Neural progenitor cell (in vitro differentiated cells): Measurements from ENCODE around the gene SPATA7. TPM values are rescaled to one million over a fixed set of nuclear protein-coding genes. Genes with fewer than 3 reads are reported as not detected.
A peak's percentile ranks its signal among the peaks of the same experiment; 100 is the strongest.

Experiments
- DNase-seq: peaks from one replicate; pipeline ENCODE4 v3.0.0-alpha.2; 2016; ENCODE audit warnings: low spot score
- H2AFZ ChIP-seq: fragments of 200-600 bp; sonication (generic); replicated peaks from 2 replicates; pipeline ENCODE4 v1.6.1; 2016; ENCODE audit warnings: antibody characterized with exemption
- H3F3A ChIP-seq: fragments of 200-600 bp; sonication (generic); 2 replicates; pipeline ENCODE4 v1.6.1; 2016; ENCODE audit warnings: antibody characterized with exemption, low read depth
- H3K27ac ChIP-seq: fragments of 200-600 bp; sonication (generic); 2 replicates; pipeline ENCODE4 v1.5.1; 2016; ENCODE audit warnings: mild to moderate bottlenecking
- H3K27me3 ChIP-seq: fragments of 200-600 bp; sonication (generic); 2 replicates; pipeline ENCODE4 v1.6.1; 2016; ENCODE audit warnings: mild to moderate bottlenecking, moderate library complexity
- H3K36me3 ChIP-seq: fragments of 200-600 bp; sonication (generic); 2 replicates; pipeline ENCODE4 v1.5.1; 2016
- H3K4me1 ChIP-seq: fragments of 200-600 bp; sonication (generic); 2 replicates; pipeline ENCODE4 v1.6.1; 2016; ENCODE audit warnings: mixed run types
- H3K4me2 ChIP-seq: fragments of 200-600 bp; sonication (generic); 2 replicates; pipeline ENCODE4 v1.6.1; 2016
- H3K4me3 ChIP-seq: fragments of 200-600 bp; sonication (generic); 2 replicates; pipeline ENCODE4 v1.5.1; 2016
- H3K79me2 ChIP-seq: fragments of 200-600 bp; sonication (generic); 2 replicates; pipeline ENCODE4 v1.6.1; 2016; ENCODE audit warnings: low read depth
- H3K9ac ChIP-seq: fragments of 200-600 bp; sonication (generic); 2 replicates; pipeline ENCODE4 v1.6.1; 2016
- H3K9me3 ChIP-seq: fragments of 200-600 bp; sonication (generic); 2 replicates; pipeline ENCODE4 v1.5.1; 2016; ENCODE audit warnings: low read depth
- H4K20me1 ChIP-seq: fragments of 200-600 bp; sonication (generic); 2 replicates; pipeline ENCODE4 v1.6.1; 2016; ENCODE audit warnings: low read depth
- H3K27ac Mint-ChIP-seq: 3 replicates; pipeline ENCODE4 v1.8.0; 2021; ENCODE audit warnings: mixed read lengths
- H3K27me3 Mint-ChIP-seq: 2 replicates; pipeline ENCODE4 v1.8.0; 2022; ENCODE audit warnings: low read depth, mild to moderate bottlenecking, inconsistent platforms, moderate library complexity, mixed read lengths; ENCODE audit not compliant: insufficient read depth
- H3K36me3 Mint-ChIP-seq: 3 replicates; pipeline ENCODE4 v1.8.0; 2021; ENCODE audit warnings: mixed read lengths
- H3K4me1 Mint-ChIP-seq: 3 replicates; pipeline ENCODE4 v1.8.0; 2021; ENCODE audit warnings: mixed read lengths
- H3K4me3 Mint-ChIP-seq: 3 replicates; pipeline ENCODE4 v1.8.0; 2021; ENCODE audit warnings: mild to moderate bottlenecking, moderate library complexity, mixed read lengths
- H3K9me3 Mint-ChIP-seq: 3 replicates; pipeline ENCODE4 v1.8.0; 2020; ENCODE audit warnings: mixed read lengths
- CTCF ChIP-seq: fragments of 200-600 bp; sonication (generic); IDR thresholded peaks from 2 replicates; pipeline ENCODE4 v1.5.1; 2017; ENCODE audit warnings: antibody characterized with exemption, mild to moderate bottlenecking
- EZH2 ChIP-seq: fragments of 200-600 bp; sonication (generic); IDR thresholded peaks from 2 replicates; pipeline ENCODE4 v1.6.1; 2017; ENCODE audit warnings: antibody characterized with exemption, mild to moderate bottlenecking, moderate library complexity
- EZH2phosphoT487 ChIP-seq: fragments of 200-600 bp; sonication (generic); IDR thresholded peaks from 2 replicates; pipeline ENCODE4 v1.6.1; 2017; ENCODE audit warnings: antibody characterized with exemption
- total RNA-seq: library from RNA; depleted of rRNA; stranded (reverse); fragments of >200 nt; gene quantifications from 2 replicates; pipeline ENCODE4 v1.2.3, GENCODE V29; 2015; ENCODE audit warnings: low replicate concordance

The SPATA7 gene
- total RNA-seq, 1 donor from 2014 or later, result 39.9 TPM

- H3K9me3 Mint-ChIP-seq, result no peaks in the 10 kb centered on the region
- H3K27me3 ChIP-seq, result no peaks in the 10 kb centered on the region
- H3K4me1 ChIP-seq, result no peaks in the 10 kb centered on the region
- no peaks in the 10 kb centered on the region for H4K20me1 ChIP-seq
- no peak overlapping the region for H3K4me3 Mint-ChIP-seq
- no peaks in the 10 kb centered on the region for H3K36me3 ChIP-seq
- H3K4me2 ChIP-seq, result no peak overlapping the region
- H3K36me3 Mint-ChIP-seq, result no peaks in the 10 kb centered on the region
- no peak for TF ChIP-seq EZH2
- no peak for TF ChIP-seq CTCF
- TF ChIP-seq EZH2phosphoT487, result no peak
- no peak for DNase-seq
- H3K9me3 ChIP-seq, result no peaks in the 10 kb centered on the region
- H3K79me2 ChIP-seq, result no peaks in the 10 kb centered on the region
- H3K27me3 Mint-ChIP-seq, result peaks cover 8% of the 10 kb centered on the region
- H3K27ac Mint-ChIP-seq, result no peak overlapping the region
- no peaks in the 10 kb centered on the region for H3F3A ChIP-seq
- H3K9ac ChIP-seq, result no peak overlapping the region
- H2AFZ ChIP-seq, result no peak overlapping the region
- H3K27ac ChIP-seq, result no peak overlapping the region
- H3K4me1 Mint-ChIP-seq, result peaks cover 3% of the 10 kb centered on the region
- no peak overlapping the region for H3K4me3 ChIP-seq
Measured at GRCh38 chr14:88346048-88346639, 39.3 kb upstream of the SPATA7 start.

- TF ChIP-seq EZH2 (no peak), CTCF (no peak), EZH2phosphoT487 (no peak)
- H3K9me3 ChIP-seq, result no peaks in the 10 kb centered on the region
- H3K4me3 ChIP-seq, result no peak overlapping the region
- H2AFZ ChIP-seq, result no peak overlapping the region
- Mint-ChIP-seq H3K36me3 (no peaks in the 10 kb centered on the region), H3K4me1 (peaks cover 20% of the 10 kb centered on the region), H3K9me3 (no peaks in the 10 kb centered on the region), H3K4me3 (no peak overlapping the region), H3K27me3 (peaks cover 8% of the 10 kb centered on the region), H3K27ac (no peak overlapping the region)
- H4K20me1 ChIP-seq, result no peaks in the 10 kb centered on the region
- no peak overlapping the region for H3K4me2 ChIP-seq
- H3F3A ChIP-seq, result no peaks in the 10 kb centered on the region
- H3K9ac ChIP-seq, result no peak overlapping the region
- DNase-seq, result no peak
- H3K36me3 ChIP-seq, result no peaks in the 10 kb centered on the region
- H3K27me3 ChIP-seq, result no peaks in the 10 kb centered on the region
- peaks cover 4% of the 10 kb centered on the region for H3K4me1 ChIP-seq
- H3K27ac ChIP-seq, result no peak overlapping the region
- H3K79me2 ChIP-seq, result no peaks in the 10 kb centered on the region
Measured at GRCh38 chr14:88348546-88348945, 36.9 kb upstream of the SPATA7 start.

GRCh38 chr14:88351966-88352691, 33.3 kb upstream of the SPATA7 start:
- Histone ChIP-seq H3K4me3 (no peak overlapping the region), H3K36me3 (no peaks in the 10 kb centered on the region), H3K4me2 (no peak overlapping the region), H3K79me2 (no peaks in the 10 kb centered on the region), H3F3A (no peaks in the 10 kb centered on the region), H2AFZ (peak overlapping the region; percentile 9), H3K4me1 (peaks cover 4% of the 10 kb centered on the region), H3K27ac (no peak overlapping the region), H4K20me1 (no peaks in the 10 kb centered on the region), H3K27me3 (no peaks in the 10 kb centered on the region), H3K9me3 (no peaks in the 10 kb centered on the region), H3K9ac (no peak overlapping the region)
- no peak for DNase-seq
- H3K27me3 Mint-ChIP-seq, result peaks cover 8% of the 10 kb centered on the region
- H3K27ac Mint-ChIP-seq, result peak overlapping the region; percentile 29
- H3K4me3 Mint-ChIP-seq, result no peak overlapping the region
- H3K4me1 Mint-ChIP-seq, result peaks cover 20% of the 10 kb centered on the region
- no peaks in the 10 kb centered on the region for H3K9me3 Mint-ChIP-seq
- no peak for TF ChIP-seq EZH2
- no peaks in the 10 kb centered on the region for H3K36me3 Mint-ChIP-seq

- H2AFZ ChIP-seq, result no peak overlapping the region
- H3K4me1 Mint-ChIP-seq, result peaks cover 20% of the 10 kb centered on the region
- no peaks in the 10 kb centered on the region for H4K20me1 ChIP-seq
- H3K4me2 ChIP-seq, result no peak overlapping the region
- no peaks in the 10 kb centered on the region for H3K27me3 ChIP-seq
- no peak overlapping the region for H3K27ac Mint-ChIP-seq
- H3K27me3 Mint-ChIP-seq, result peaks cover 8% of the 10 kb centered on the region
- H3K9ac ChIP-seq, result no peak overlapping the region
- no peaks in the 10 kb centered on the region for H3K9me3 ChIP-seq
- H3K36me3 Mint-ChIP-seq, result no peaks in the 10 kb centered on the region
- H3K27ac ChIP-seq, result no peak overlapping the region
- no peak overlapping the region for H3K4me3 ChIP-seq
- H3K9me3 Mint-ChIP-seq, result no peaks in the 10 kb centered on the region
- peaks cover 4% of the 10 kb centered on the region for H3K4me1 ChIP-seq
- TF ChIP-seq CTCF, result no peak
- no peak for TF ChIP-seq EZH2
- TF ChIP-seq EZH2phosphoT487, result no peak
- H3F3A ChIP-seq, result no peaks in the 10 kb centered on the region
- no peaks in the 10 kb centered on the region for H3K79me2 ChIP-seq
- no peak for DNase-seq
- no peaks in the 10 kb centered on the region for H3K36me3 ChIP-seq
- no peak overlapping the region for H3K4me3 Mint-ChIP-seq
Measured at GRCh38 chr14:88352698-88353097, 32.8 kb upstream of the SPATA7 start.
